SK-N-SH (cell line): ENCODE data around the gene PRKD2. TPM values are rescaled to one million over a fixed set of nuclear protein-coding genes. Genes with fewer than 3 reads are reported as not detected.

Source experiments
- CTCF ChIA-PET: fragments of 300-600, 350-600 bp; formaldehyde crosslinking; extraction: SDS; loops from one replicate; lab custom pipeline; 2021; lab: Yijun Ruan, JAX
- POLR2A ChIA-PET: fragments of 350-600 bp; sonication (Branson Sonifier 250); formaldehyde crosslinking; extraction: SDS; loops from one replicate; lab custom pipeline; 2020; ENCODE audit warnings: antibody characterized with exemption, inconsistent platforms; lab: Yijun Ruan, JAX
- DNase-seq: peaks from one replicate; pipeline ENCODE4 v3.0.0; 2012
- H2AFZ ChIP-seq: fragments of 200-600 bp; sonication (generic); 2 replicates; pipeline ENCODE4 v1.8.1; 2016; ENCODE audit warnings: antibody characterized with exemption, mild to moderate bottlenecking, low read depth
- H3F3A ChIP-seq: fragments of 200-600 bp; sonication (generic); replicated peaks from 2 replicates; pipeline ENCODE3; 2016; ENCODE audit warnings: antibody characterized with exemption, mild to moderate bottlenecking; ENCODE audit not compliant: insufficient read depth
- H3K27ac ChIP-seq, 2 experiments: fragments of 200-500 bp in 1 of 2; fragments of 200-600 bp in 1 of 2; sonication (Bioruptor generic) in 1 of 2; sonication (generic), shearing (Covaris generic) in 1 of 2; 2 replicates each; pipeline versions ENCODE4 v1.5.1 to v1.6.1; 2014 to 2016; ENCODE audit warnings: low read depth in 2 of 2, inconsistent platforms in 1 of 2, low read length in 1 of 2, mild to moderate bottlenecking in 1 of 2, mixed read lengths in 1 of 2
- H3K27me3 ChIP-seq: fragments of 200-600 bp; sonication (generic), shearing (Covaris generic); 2 replicates; pipeline ENCODE4 v1.6.1; 2016; ENCODE audit warnings: mixed run types; ENCODE audit not compliant: insufficient read depth
- H3K36me3 ChIP-seq, 2 experiments: fragments of 200-500 bp in 1 of 2; fragments of 200-600 bp in 1 of 2; sonication (Bioruptor generic) in 1 of 2; sonication (generic) in 1 of 2; replicated peaks in 1 of 2; 2 replicates each; pipeline versions ENCODE3 to v1.5.1; 2014 to 2016; ENCODE audit warnings: low read length in 1 of 2, mild to moderate bottlenecking in 1 of 2; ENCODE audit not compliant: insufficient read depth in 2 of 2, control insufficient read depth in 1 of 2
- H3K4me1 ChIP-seq, 2 experiments: fragments of 200-500 bp in 1 of 2; fragments of 200-600 bp in 1 of 2; sonication (Bioruptor generic) in 1 of 2; sonication (generic), shearing (Covaris generic) in 1 of 2; 2 replicates each; pipeline versions ENCODE4 v1.5.1 to v1.6.1; 2014 to 2016; ENCODE audit warnings: low read depth in 1 of 2, low read length in 1 of 2, mixed run types in 1 of 2; ENCODE audit not compliant: insufficient read depth in 2 of 2, control insufficient read depth in 1 of 2
- H3K4me2 ChIP-seq: fragments of 200-600 bp; sonication (generic), shearing (Covaris generic); 2 replicates; pipeline ENCODE4 v1.6.1; 2017; ENCODE audit warnings: mixed run types
- H3K4me3 ChIP-seq, 2 experiments: fragments of 200-500 bp in 1 of 2; fragments of 200-600 bp in 1 of 2; sonication (Bioruptor generic) in 1 of 2; sonication (generic), shearing (Covaris generic) in 1 of 2; 2 replicates each; pipeline versions ENCODE4 v1.5.1 to v1.8.1; 2014 to 2016; ENCODE audit warnings: low read depth in 2 of 2, inconsistent platforms in 1 of 2, low read length in 1 of 2, mild to moderate bottlenecking in 1 of 2, mixed read lengths in 1 of 2, moderate library complexity in 1 of 2
- H3K79me2 ChIP-seq: fragments of 200-600 bp; sonication (generic); 2 replicates; pipeline ENCODE4 v1.8.1; 2017; ENCODE audit warnings: mild to moderate bottlenecking; ENCODE audit not compliant: insufficient read depth
- H3K9ac ChIP-seq: fragments of 200-600 bp; sonication (generic); 2 replicates; pipeline ENCODE4 v1.6.1; 2017; ENCODE audit warnings: mixed run types
- H3K9me2 ChIP-seq: fragments of 200-600 bp; sonication (generic); 2 replicates; pipeline ENCODE4 v1.6.1; 2017; ENCODE audit warnings: mixed run types
- H3K9me3 ChIP-seq: fragments of 200-600 bp; sonication (generic); 2 replicates; pipeline ENCODE4 v1.6.1; 2017; ENCODE audit warnings: mixed run types, mild to moderate bottlenecking, moderate library complexity
- H4K20me1 ChIP-seq: fragments of 200-600 bp; sonication (generic); 2 replicates; pipeline ENCODE4 v1.6.1; 2017; ENCODE audit warnings: mild to moderate bottlenecking, mixed run types; ENCODE audit not compliant: insufficient read depth
- FOSL2 ChIP-seq: IDR thresholded peaks from 2 replicates; pipeline ENCODE4 v1.4.0; 2012; ENCODE audit warnings: low read depth, mild to moderate bottlenecking, moderate library complexity, borderline replicate concordance
- FOXJ3 ChIP-seq: sonication (generic); formaldehyde crosslinking; IDR thresholded peaks from 2 replicates; pipeline ENCODE4 v1.5.1; 2020; ENCODE audit warnings: mild to moderate bottlenecking, missing genetic modification reagents
- GABPA ChIP-seq: IDR thresholded peaks from 2 replicates; pipeline ENCODE4 v1.4.0; 2012; ENCODE audit warnings: low read depth, mild to moderate bottlenecking
- GATA2 ChIP-seq: sonication (generic); formaldehyde crosslinking; IDR thresholded peaks from 2 replicates; pipeline ENCODE4 v1.5.0; 2020; ENCODE audit warnings: mild to moderate bottlenecking, missing genetic modification reagents
- MEF2A ChIP-seq: IDR thresholded peaks from 2 replicates; pipeline ENCODE4 v1.4.0; 2012; ENCODE audit warnings: low read depth, borderline replicate concordance
- RAD21 ChIP-seq: IDR thresholded peaks from 2 replicates; pipeline ENCODE4 v1.6.1; 2012; ENCODE audit warnings: mild to moderate bottlenecking, low read length
- RCOR1 ChIP-seq: fragments of 150-350 bp; IDR thresholded peaks from 2 replicates; pipeline ENCODE4 v1.6.1; 2017; ENCODE audit warnings: antibody characterized with exemption, low read length
- RFX5 ChIP-seq: IDR thresholded peaks from 2 replicates; pipeline ENCODE4 v1.6.1; 2012; ENCODE audit warnings: mild to moderate bottlenecking, improper control_type of control experiment, low read length
- SMC3 ChIP-seq: IDR thresholded peaks from 2 replicates; pipeline ENCODE4 v1.6.1; 2012; ENCODE audit warnings: low read depth, low read length, improper control_type of control experiment
- TCF12 ChIP-seq: IDR thresholded peaks from 2 replicates; pipeline ENCODE4 v1.4.0; 2012
- WGBS: methylation state at CpG from one replicate; pipeline ENCODE4 v1.1.6; 2017; ENCODE audit warnings: low lambda C conversion rate; 5-methylcytosine and 5-hydroxymethylcytosine counted together
- polyA plus RNA-seq, 3 experiments: library from polyadenylated mRNA; depleted of rRNA; stranded (reverse); fragments of >200 nt; gene quantifications; 2 replicates each; pipeline ENCODE4 v1.2.3, GENCODE V29; 2012
- TF ChIP-seq, protein P1 (sequence below): fragments of 200-600 bp; sonication (generic); IDR thresholded peaks from 2 replicates; pipeline ENCODE4 v1.6.1; 2017; ENCODE audit warnings: antibody characterized with exemption, mild to moderate bottlenecking, moderate library complexity

PRKD2 gene
- polyA plus RNA-seq, 1 of the 3 experiments (the other 2 are of a cell fraction), result 21.4 TPM

DNA sequence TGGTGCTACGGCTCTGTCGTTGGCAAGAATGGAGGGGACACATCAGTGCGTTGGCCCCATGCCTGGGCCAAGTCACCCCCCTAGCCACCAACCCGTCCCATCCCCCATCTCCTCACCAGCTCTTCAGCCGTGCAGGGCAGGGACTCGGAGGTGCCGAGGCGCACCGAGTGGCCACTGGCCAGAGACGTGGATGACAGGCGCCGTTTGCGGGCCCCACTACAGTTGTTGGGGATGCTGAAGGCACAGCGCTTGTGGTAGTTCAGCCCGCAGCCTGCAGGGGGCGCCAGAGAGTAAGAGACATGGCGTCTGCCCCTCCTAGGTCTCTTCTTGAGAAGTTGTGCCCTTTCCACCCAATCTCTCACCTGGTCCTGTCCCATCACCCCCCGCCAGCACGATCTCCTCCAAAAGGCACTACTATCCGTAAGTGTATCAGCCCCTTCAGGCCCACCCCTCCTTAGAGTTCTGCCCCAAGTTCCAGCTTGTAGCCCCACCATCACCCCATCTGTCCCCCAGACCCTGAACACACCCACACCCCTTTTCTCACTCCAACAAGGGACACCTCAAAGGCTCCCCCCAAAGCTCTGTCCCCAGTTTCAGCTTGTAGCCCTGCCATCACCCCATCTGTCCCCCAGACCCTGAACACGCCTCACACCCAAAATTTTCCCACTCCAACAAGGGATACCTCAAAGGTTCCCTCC, 12.4 kb downstream of the PRKD2 start:
- no peak overlapping the region for H2AFZ ChIP-seq

DNA sequence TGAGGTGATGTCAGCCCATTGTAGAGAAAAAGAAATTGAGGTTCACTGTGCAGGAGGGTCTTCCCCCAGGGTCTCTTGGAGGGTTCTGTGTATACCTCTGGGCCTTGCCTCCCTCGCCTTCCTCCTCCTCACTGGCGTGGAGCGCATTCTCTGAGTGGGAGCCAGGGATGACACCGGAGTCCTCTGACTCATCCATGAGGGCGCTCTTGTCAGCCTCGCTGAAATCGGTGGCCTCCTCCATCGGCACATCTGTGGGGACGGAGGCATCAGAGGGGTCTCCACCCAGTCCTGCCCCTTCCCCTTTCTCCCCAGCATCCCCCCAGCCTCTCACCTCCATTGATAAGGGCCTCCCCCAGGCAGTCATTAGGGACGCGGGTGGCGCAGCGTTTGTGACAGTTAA, 16.2 kb downstream of the PRKD2 start:
- ChIA-PET CTCF (no interaction called here), POLR2A (no interaction called here)
- WGBS, result 95% methylated on average over 10 of the region's 13 CpGs
- DNase-seq, result peak; percentile 10
- H3K27me3 ChIP-seq, result no peaks in the 10 kb centered on the region
- peaks cover 29 to 47% of the 10 kb centered on the region in 2 experiments for H3K36me3 ChIP-seq
- H3K9me3 ChIP-seq, result no peaks in the 10 kb centered on the region
- H3K27ac ChIP-seq, result no peak overlapping the region
- 0 out of 2 replicates have a peak, but pooled peaks cover 4% of the 10 kb centered on the region for H4K20me1 ChIP-seq
- peaks cover 8% of the 10 kb centered on the region for H3F3A ChIP-seq
- H2AFZ ChIP-seq, result no peak overlapping the region
- no peaks in the 10 kb centered on the region for H3K4me1 ChIP-seq
- H3K4me3 ChIP-seq, result no peak overlapping the region
- TF ChIP-seq GATA2 (CRISPR knock-in tag) (no peak), RCOR1 (no peak), FOSL2 (no peak), FOXJ3 (CRISPR knock-in tag) (no peak), SMC3 (no peak), RFX5 (no peak), GABPA (no peak)
- no peak overlapping the region for H3K9ac ChIP-seq
- no peaks in the 10 kb centered on the region for H3K9me2 ChIP-seq
- no peak overlapping the region for H3K4me2 ChIP-seq
- no peaks in the 10 kb centered on the region for H3K79me2 ChIP-seq

More for the DNA sequence above, 12.4 kb downstream of the PRKD2 start:
- no peaks in the 10 kb centered on the region for H3K9me2 ChIP-seq
- H3K27ac ChIP-seq, result no peak overlapping the region
- peak overlapping the region in 1 of 2 experiments; percentile 47; a peak in 1 of 4 replicates for H3K4me3 ChIP-seq
- peaks cover 8% of the 10 kb centered on the region for H3F3A ChIP-seq
- H3K79me2 ChIP-seq, result no peaks in the 10 kb centered on the region
- no peaks in the 10 kb centered on the region for H4K20me1 ChIP-seq
- ChIA-PET POLR2A (interaction anchor here (1.2 to 1.4 kb wide), 2 partner anchors 10 to 24 kb away, joined by 5 to 6 read pairs; no protein-coding TSS in a partner anchor), CTCF (interaction anchor here (0.5 to 6.0 kb wide), 31 partner anchors 10 to 309 kb away, joined by 3 to 54 read pairs (median 4); no protein-coding TSS in a partner anchor)
- TF ChIP-seq, protein P1, sequence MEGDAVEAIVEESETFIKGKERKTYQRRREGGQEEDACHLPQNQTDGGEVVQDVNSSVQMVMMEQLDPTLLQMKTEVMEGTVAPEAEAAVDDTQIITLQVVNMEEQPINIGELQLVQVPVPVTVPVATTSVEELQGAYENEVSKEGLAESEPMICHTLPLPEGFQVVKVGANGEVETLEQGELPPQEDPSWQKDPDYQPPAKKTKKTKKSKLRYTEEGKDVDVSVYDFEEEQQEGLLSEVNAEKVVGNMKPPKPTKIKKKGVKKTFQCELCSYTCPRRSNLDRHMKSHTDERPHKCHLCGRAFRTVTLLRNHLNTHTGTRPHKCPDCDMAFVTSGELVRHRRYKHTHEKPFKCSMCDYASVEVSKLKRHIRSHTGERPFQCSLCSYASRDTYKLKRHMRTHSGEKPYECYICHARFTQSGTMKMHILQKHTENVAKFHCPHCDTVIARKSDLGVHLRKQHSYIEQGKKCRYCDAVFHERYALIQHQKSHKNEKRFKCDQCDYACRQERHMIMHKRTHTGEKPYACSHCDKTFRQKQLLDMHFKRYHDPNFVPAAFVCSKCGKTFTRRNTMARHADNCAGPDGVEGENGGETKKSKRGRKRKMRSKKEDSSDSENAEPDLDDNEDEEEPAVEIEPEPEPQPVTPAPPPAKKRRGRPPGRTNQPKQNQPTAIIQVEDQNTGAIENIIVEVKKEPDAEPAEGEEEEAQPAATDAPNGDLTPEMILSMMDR, result peak; percentile 78
- TF ChIP-seq TCF12 (no peak), FOXJ3 (CRISPR knock-in tag) (no peak), SMC3 (peak; percentile 19; the same call in 1 of the 2 replicates), MEF2A (no peak), RAD21 (peak; percentile 48)
- H3K4me1 ChIP-seq, result no peaks in the 10 kb centered on the region
- H3K36me3 ChIP-seq, result peaks cover 14 to 31% of the 10 kb centered on the region in 2 experiments
- H3K9ac ChIP-seq, result no peak overlapping the region
- H3K4me2 ChIP-seq, result no peak overlapping the region
- WGBS, result 74% methylated on average over 9 of the region's 21 CpGs
- no peaks in the 10 kb centered on the region for H3K9me3 ChIP-seq
- H3K27me3 ChIP-seq, result no peaks in the 10 kb centered on the region
- peak; percentile 83 for DNase-seq
